ENCODE results near the gene GNL2. TPM values are rescaled to one million over a fixed set of nuclear protein-coding genes. Genes with fewer than 3 reads are reported as not detected.

GNL2 gene
- total RNA-seq, 1 experiment from 2014 or later: 133 TPM

- peak within 1 kb of the TSS; percentile 99 for H3K27ac Mint-ChIP-seq (ENCODE audit: low read depth, unreplicated experiment)
- peak within 1 kb of the TSS; percentile 96 for H3K4me3 Mint-ChIP-seq (ENCODE audit: unreplicated experiment)
- ChIA-PET POLR2A (interaction anchor here (0.6 to 2.5 kb wide), 21 partner anchors 10 to 1076 kb away, joined by 3 to 22 read pairs (median 4); partner anchors contain the start of genes C1orf122, CDCA8, MEAF6 and YRDC), CTCF (interaction anchor here (0.7 to 1.3 kb wide), 6 partner anchors 40 to 300 kb away, joined by 3 to 5 read pairs (median 3); no protein-coding TSS in a partner anchor)
- intact Hi-C loops (cut with micrococcal nuclease): loop anchor here (5.0 kb wide), 2 partner anchors 42 to 97 kb away; partner anchors contain the start of gene MEAF6
- peak; percentile 94 for DNase-seq (ENCODE audit: unreplicated experiment)
- no peaks in the 10 kb centered on the region for H3K27me3 Mint-ChIP-seq (ENCODE audit: insufficient read depth, unreplicated experiment)
- peaks cover 33% of the 10 kb centered on the region for H3K36me3 Mint-ChIP-seq (ENCODE audit: insufficient read depth, unreplicated experiment)
- peaks cover 16% of the 10 kb centered on the region for H3K4me1 Mint-ChIP-seq (ENCODE audit: insufficient read depth, unreplicated experiment)
- no peaks in the 10 kb centered on the region for H3K9me3 Mint-ChIP-seq (ENCODE audit: unreplicated experiment)
- TF ChIP-seq CTCF (IDR thresholded peaks at IDR 0.05; ENCODE audit: unreplicated experiment): no peak
- no TSS peak for BruUV-seq (replicated peaks)
Measured at GRCh38 chr1:37553927-37554808, 41.6 kb downstream of the GNL2 start, which contains the start of gene SNIP1. SNIP1 (minus strand) TSS chr1:37554293; CDS start chr1:37554229, 64 bp downstream.

GRCh38 chr1:37553598-37553926 lies 42.2 kb downstream of the GNL2 start:
- intact Hi-C loops (cut with micrococcal nuclease): loop anchor here (5.0 kb wide), 2 partner anchors 41 to 96 kb away; partner anchors contain the start of gene MEAF6
- ChIA-PET CTCF (interaction anchor here (0.7 to 1.3 kb wide), 5 partner anchors 40 to 300 kb away, joined by 3 to 5 read pairs (median 3); no protein-coding TSS in a partner anchor), POLR2A (interaction anchor here (0.7 to 2.5 kb wide), 20 partner anchors 9 to 436 kb away, joined by 3 to 22 read pairs (median 4); partner anchors contain the start of genes C1orf122, CDCA8, MEAF6 and YRDC)
- no peaks in the 10 kb centered on the region for H3K9me3 Mint-ChIP-seq (ENCODE audit: unreplicated experiment)
- peak overlapping the region; percentile 99 for H3K27ac Mint-ChIP-seq (ENCODE audit: low read depth, unreplicated experiment)
- H3K4me1 Mint-ChIP-seq (ENCODE audit: insufficient read depth, unreplicated experiment): peaks cover 16% of the 10 kb centered on the region
- BruUV-seq (replicated peaks): TSS peak; percentile 51
- DNase-seq (ENCODE audit: unreplicated experiment): no peak
- peaks cover 39% of the 10 kb centered on the region for H3K36me3 Mint-ChIP-seq (ENCODE audit: insufficient read depth, unreplicated experiment)
- TF ChIP-seq CTCF (IDR thresholded peaks at IDR 0.05; ENCODE audit: unreplicated experiment): no peak
- H3K27me3 Mint-ChIP-seq (ENCODE audit: insufficient read depth, unreplicated experiment): no peaks in the 10 kb centered on the region
- H3K4me3 Mint-ChIP-seq (ENCODE audit: unreplicated experiment): peak overlapping the region; percentile 96

GRCh38 chr1:37549341-37549740 lies 46.4 kb downstream of the GNL2 start:
- no peak overlapping the region for H3K4me3 Mint-ChIP-seq (ENCODE audit: unreplicated experiment)
- H3K9me3 Mint-ChIP-seq (ENCODE audit: unreplicated experiment): no peaks in the 10 kb centered on the region
- POLR2A ChIA-PET: interaction anchor here (0.6 to 3.6 kb wide), 5 partner anchors 11 to 71 kb away, joined by 3 to 12 read pairs (median 3); partner anchors contain the start of gene MEAF6
- H3K27me3 Mint-ChIP-seq (ENCODE audit: insufficient read depth, unreplicated experiment): no peaks in the 10 kb centered on the region
- no TSS peak for BruUV-seq (replicated peaks)
- TF ChIP-seq CTCF (IDR thresholded peaks at IDR 0.05; ENCODE audit: unreplicated experiment): no peak
- intact Hi-C loops (cut with micrococcal nuclease): no loop called here
- CTCF ChIA-PET: interaction anchor here (0.6 to 1.5 kb wide), 4 partner anchors 29 to 99 kb away, joined by 3 to 5 read pairs (median 4); no protein-coding TSS in a partner anchor
- no peak for DNase-seq (ENCODE audit: unreplicated experiment)
- peaks cover 78% of the 10 kb centered on the region for H3K36me3 Mint-ChIP-seq (ENCODE audit: insufficient read depth, unreplicated experiment)
- H3K27ac Mint-ChIP-seq (ENCODE audit: low read depth, unreplicated experiment): no peak overlapping the region
- peaks cover 16% of the 10 kb centered on the region for H3K4me1 Mint-ChIP-seq (ENCODE audit: insufficient read depth, unreplicated experiment)

GRCh38 chr1:37545019-37545418 lies 50.7 kb downstream of the GNL2 start:
- Mint-ChIP-seq H3K4me1 (ENCODE audit: insufficient read depth, unreplicated experiment) (peaks cover 8% of the 10 kb centered on the region), H3K27ac (ENCODE audit: low read depth, unreplicated experiment) (no peak overlapping the region), H3K36me3 (ENCODE audit: insufficient read depth, unreplicated experiment) (peaks cover 96% of the 10 kb centered on the region), H3K9me3 (ENCODE audit: unreplicated experiment) (no peaks in the 10 kb centered on the region), H3K4me3 (ENCODE audit: unreplicated experiment) (no peak overlapping the region), H3K27me3 (ENCODE audit: insufficient read depth, unreplicated experiment) (no peaks in the 10 kb centered on the region)
- CTCF ChIA-PET: interaction anchor here (0.6 to 1.1 kb wide), 2 partner anchors 94 to 110 kb away, joined by 3 to 5 read pairs; no protein-coding TSS in a partner anchor
- no peak for TF ChIP-seq CTCF (IDR thresholded peaks at IDR 0.05; ENCODE audit: unreplicated experiment)
- BruUV-seq (replicated peaks): no TSS peak
- POLR2A ChIA-PET: interaction anchor here (1.0 kb wide), 1 partner anchor 9 kb away, joined by 3 read pairs; the partner anchor contains the start of gene SNIP1
- no peak for DNase-seq (ENCODE audit: unreplicated experiment)
- intact Hi-C loops (cut with micrococcal nuclease): no loop called here
